KMS-11 (cell line): ENCODE results near the gene POLN.

Source experiments
- H2AFZ ChIP-seq: fragments of 200-600 bp; sonication (generic); 2 replicates; pipeline ENCODE4 v1.6.1; 2016; ENCODE audit warnings: antibody characterized with exemption, mixed run types, low read depth
- H3K27ac ChIP-seq: fragments of 200-600 bp; sonication (generic); 2 replicates; pipeline ENCODE4 v1.6.1; 2016; ENCODE audit warnings: mild to moderate bottlenecking, mixed run types
- H3K27me3 ChIP-seq: fragments of 200-600 bp; sonication (generic); 2 replicates; pipeline ENCODE4 v1.6.1; 2017; ENCODE audit warnings: mild to moderate bottlenecking, low read depth, mixed run types, moderate library complexity; ENCODE audit not compliant: insufficient read depth
- H3K36me3 ChIP-seq: fragments of 200-600 bp; sonication (generic); 2 replicates; pipeline ENCODE4 v1.6.1; 2017; ENCODE audit warnings: mild to moderate bottlenecking, mixed run types; ENCODE audit not compliant: insufficient read depth
- H3K4me1 ChIP-seq: fragments of 200-600 bp; sonication (generic); 2 replicates; pipeline ENCODE4 v1.6.1; 2016; ENCODE audit warnings: mild to moderate bottlenecking, low read depth, mixed run types; ENCODE audit not compliant: poor library complexity, severe bottlenecking
- H3K4me2 ChIP-seq: fragments of 200-600 bp; sonication (generic); 2 replicates; pipeline ENCODE4 v1.7.0; 2016; ENCODE audit warnings: mild to moderate bottlenecking, mixed run types
- H3K4me3 ChIP-seq: fragments of 200-600 bp; sonication (generic); IDR thresholded peaks from 2 replicates; pipeline ENCODE4 v1.6.1; 2017; ENCODE audit warnings: low read depth, low read length, mixed read lengths; ENCODE audit not compliant: insufficient read depth
- H3K79me2 ChIP-seq: fragments of 200-600 bp; sonication (generic); 2 replicates; pipeline ENCODE4 v1.6.1; 2016; ENCODE audit warnings: low read depth, mixed run types; ENCODE audit not compliant: insufficient read depth
- H3K9ac ChIP-seq: fragments of 200-600 bp; sonication (generic); 2 replicates; pipeline ENCODE4 v1.6.1; 2016; ENCODE audit warnings: mild to moderate bottlenecking, mixed run types
- H4K20me1 ChIP-seq: fragments of 200-600 bp; sonication (generic); 2 replicates; pipeline ENCODE4 v1.6.1; 2016; ENCODE audit warnings: mild to moderate bottlenecking, mixed run types; ENCODE audit not compliant: insufficient read depth
- CTCF ChIP-seq: fragments of 200-600 bp; sonication (generic); conservative IDR thresholded peaks from 2 replicates; pipeline ENCODE4 v1.6.1; 2017; ENCODE audit warnings: low read depth, mild to moderate bottlenecking, antibody characterized with exemption, low read length, moderate library complexity, mixed read lengths

Gene POLN

DNA sequence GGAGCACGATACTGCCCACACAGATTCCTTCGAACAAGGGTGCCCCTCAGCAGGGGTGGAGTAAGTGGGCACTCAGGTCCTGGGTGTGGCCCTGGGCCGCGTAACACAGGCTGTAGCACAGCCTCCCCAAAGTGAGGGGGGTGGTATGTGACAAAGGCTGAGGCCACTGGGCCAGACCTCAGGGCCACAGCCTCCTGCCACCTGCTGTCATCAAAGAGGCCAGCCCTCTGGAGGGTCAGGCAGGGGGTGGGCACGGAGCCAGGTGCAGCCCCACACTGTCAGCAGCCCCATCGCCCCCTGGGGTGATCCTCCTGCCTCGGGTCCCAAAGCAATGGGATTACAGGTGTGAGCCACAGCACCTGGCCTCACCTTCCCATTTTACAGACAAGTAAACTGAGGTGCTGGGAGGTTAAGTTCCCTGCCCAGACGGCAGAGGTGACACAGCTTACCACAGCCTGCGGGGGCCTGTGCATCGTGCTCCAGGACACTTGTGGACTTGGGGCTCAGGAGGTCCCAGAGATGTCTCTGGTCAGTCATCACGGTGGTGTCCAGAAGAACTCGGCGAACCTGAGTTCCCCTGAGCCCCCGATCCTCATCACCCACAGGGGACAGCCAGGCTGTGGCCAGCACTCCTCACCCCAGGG, 47.5 kb upstream of the POLN start:
- Histone ChIP-seq H3K4me2 (no peak overlapping the region), H3K9ac (no peak overlapping the region), H3K4me3 (no peak overlapping the region), H3K4me1 (no peaks in the 10 kb centered on the region), H2AFZ (no peak overlapping the region), H3K79me2 (no peaks in the 10 kb centered on the region), H3K27me3 (no peaks in the 10 kb centered on the region), H3K36me3 (no peaks in the 10 kb centered on the region), H3K27ac (no peak overlapping the region), H4K20me1 (no peaks in the 10 kb centered on the region)
- no peak for TF ChIP-seq CTCF

DNA sequence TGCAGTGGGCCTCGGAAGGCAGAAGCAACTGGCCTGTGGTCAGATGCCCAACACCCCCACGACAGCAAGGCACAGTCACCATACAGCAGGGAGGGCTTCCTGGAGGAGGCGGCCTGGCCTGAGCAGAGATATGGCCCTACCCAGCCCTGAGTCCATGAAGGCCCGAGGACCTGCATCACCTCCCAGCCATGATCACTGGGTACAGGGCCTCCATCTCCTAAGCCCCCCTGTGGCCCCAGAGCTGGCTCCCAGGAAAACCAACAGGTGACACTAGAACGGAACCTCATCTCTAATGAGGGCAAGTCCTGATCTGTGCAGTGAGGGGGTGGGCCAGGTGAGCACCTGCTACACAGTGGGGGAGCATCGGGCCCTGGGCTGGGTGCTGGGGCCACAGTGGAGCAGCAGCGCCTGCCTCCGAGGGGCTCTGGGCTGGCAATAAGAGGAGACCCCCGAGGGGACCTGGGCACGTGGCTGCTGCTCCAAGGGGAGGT, 46.2 kb upstream of the POLN start:
- Histone ChIP-seq H3K4me1 (no peaks in the 10 kb centered on the region), H3K36me3 (no peaks in the 10 kb centered on the region), H3K27me3 (no peaks in the 10 kb centered on the region), H2AFZ (no peak overlapping the region), H3K4me2 (no peak overlapping the region), H3K9ac (no peak overlapping the region), H3K27ac (no peak overlapping the region), H4K20me1 (no peaks in the 10 kb centered on the region), H3K79me2 (no peaks in the 10 kb centered on the region), H3K4me3 (no peak overlapping the region)
- no peak for TF ChIP-seq CTCF

- no peak overlapping the region for H3K27ac ChIP-seq
- no peak for TF ChIP-seq CTCF
These were observed 45.6 kb upstream of the POLN start for GRCh38 chr4:2287594-2287915.

GRCh38 chr4:2286904-2287593, 45.1 kb upstream of the POLN start:
- TF ChIP-seq CTCF = no peak
- H3K27me3 ChIP-seq = no peaks in the 10 kb centered on the region
- H4K20me1 ChIP-seq = no peaks in the 10 kb centered on the region
- no peaks in the 10 kb centered on the region for H3K4me1 ChIP-seq
- H3K4me2 ChIP-seq = no peak overlapping the region
- no peak overlapping the region for H3K4me3 ChIP-seq
- no peak overlapping the region for H2AFZ ChIP-seq
- no peak overlapping the region for H3K27ac ChIP-seq
- no peaks in the 10 kb centered on the region for H3K79me2 ChIP-seq
- H3K36me3 ChIP-seq = no peaks in the 10 kb centered on the region
- no peak overlapping the region for H3K9ac ChIP-seq

More at GRCh38 chr4:2287594-2287915, 45.6 kb upstream of the POLN start:
- Histone ChIP-seq H3K4me3 (no peak overlapping the region), H2AFZ (no peak overlapping the region), H3K79me2 (no peaks in the 10 kb centered on the region), H3K36me3 (no peaks in the 10 kb centered on the region), H3K9ac (no peak overlapping the region), H4K20me1 (no peaks in the 10 kb centered on the region), H3K4me2 (no peak overlapping the region), H3K4me1 (no peaks in the 10 kb centered on the region), H3K27me3 (no peaks in the 10 kb centered on the region)
